Prostate gland (tissue), 2 donors: Measurements from ENCODE around the gene PDZRN4. TPM values are rescaled to one million over a fixed set of nuclear protein-coding genes. Genes with fewer than 3 reads are reported as not detected.

Experiments
- DNase-seq: peaks from one replicate; pipeline ENCODE4 v3.0.0-alpha.2; 2019; ENCODE audit warnings: low spot score
- H3K27ac ChIP-seq, 2 donors: fragments of 200-600 bp; sonication (generic); 2 replicates each; pipeline ENCODE4 v1.5.1; 2017 to 2019
- H3K27me3 ChIP-seq: fragments of 200-600 bp; sonication (generic); replicated peaks from 2 replicates; pipeline ENCODE4 v1.5.1; 2019; ENCODE audit not compliant: insufficient read depth
- H3K36me3 ChIP-seq, 2 donors: fragments of 200-600 bp; sonication (generic); 1 replicate in 1 of 2; 2 replicates in 1 of 2; pipeline versions ENCODE4 v1.5.1 to v1.8.1; 2017 to 2019
- H3K4me1 ChIP-seq: fragments of 200-600 bp; sonication (generic); replicated peaks from 2 replicates; pipeline ENCODE4 v1.5.1; 2019
- H3K4me3 ChIP-seq, 2 donors: fragments of 200-600 bp; sonication (generic); 2 replicates each; pipeline ENCODE4 v1.5.1; 2017 to 2019
- H3K9me3 ChIP-seq: fragments of 200-600 bp; sonication (generic); 2 replicates; pipeline ENCODE4 v1.5.1; 2017
- CTCF ChIP-seq, 4 experiments: fragments of 200-600 bp in 2 of 4; fragments of 450-650 bp in 2 of 4; sonication (generic) in 2 of 4; IDR thresholded peaks; 1 replicate in 3 of 4; 2 replicates in 1 of 4; pipeline ENCODE4 v1.5.1; 2016 to 2019; ENCODE audit warnings: antibody characterized with exemption in 4 of 4, mild to moderate bottlenecking in 2 of 4, moderate library complexity in 2 of 4
- POLR2A ChIP-seq: fragments of 450-650 bp; IDR thresholded peaks from one replicate; pipeline ENCODE4 v1.6.1; 2016; ENCODE audit warnings: antibody characterized with exemption, mild to moderate bottlenecking
- POLR2AphosphoS5 ChIP-seq: sonication (generic); formaldehyde crosslinking; IDR thresholded peaks from one replicate; pipeline ENCODE4 v1.6.1; 2017; ENCODE audit warnings: antibody characterized with exemption
- WGBS: methylation state at CpG from one replicate; pipeline ENCODE4 v1.1.5; 2018; 5-methylcytosine and 5-hydroxymethylcytosine counted together
- intact Hi-C: fragments of 100-400 bp; cut with DNase I; formaldehyde crosslinking; loops from one replicate; pipeline ENCODE4 v1.14.2; 2022
- total RNA-seq, 2 donors: library from RNA; depleted of rRNA; stranded (reverse); fragments of >200 nt; gene quantifications; one replicate each; pipeline ENCODE4 v1.1.0, GENCODE V29; 2016

PDZRN4 gene
- total RNA-seq, 2 donors from 2014 or later: 6.5 to 21.1 TPM

GRCh38 chr12:41459111-41459905 is 271.2 kb downstream of the PDZRN4 start:
- no peaks in the 10 kb centered on the region for H3K4me1 ChIP-seq
- DNase-seq: no peak
- H3K36me3 ChIP-seq: no peaks in the 10 kb centered on the region
- H3K4me3 ChIP-seq: no peak overlapping the region
- no peak overlapping the region for H3K27ac ChIP-seq
- H3K9me3 ChIP-seq: no peaks in the 10 kb centered on the region
- intact Hi-C loops: no loop called here
- H3K27me3 ChIP-seq: no peaks in the 10 kb centered on the region
- no peak for TF ChIP-seq POLR2A
- TF ChIP-seq POLR2AphosphoS5: no peak
- WGBS: 57% methylated on average over 2 of the region's 2 CpGs

GRCh38 chr12:41459906-41460214 is 271.7 kb downstream of the PDZRN4 start:
- H3K4me3 ChIP-seq: no peak overlapping the region
- no peak for TF ChIP-seq POLR2AphosphoS5
- TF ChIP-seq CTCF (IDR thresholded peaks at IDR 0.05): no peak
- no peak for TF ChIP-seq POLR2A
- H3K27ac ChIP-seq: no peak overlapping the region
- no peaks in the 10 kb centered on the region for H3K36me3 ChIP-seq
- H3K27me3 ChIP-seq: no peaks in the 10 kb centered on the region
- H3K4me1 ChIP-seq: no peaks in the 10 kb centered on the region
- WGBS: 72% methylated on average over 1 of the region's 1 CpG
- intact Hi-C loops: no loop called here
- no peaks in the 10 kb centered on the region for H3K9me3 ChIP-seq
- DNase-seq: no peak

GRCh38 chr12:41460906-41461305 is 272.8 kb downstream of the PDZRN4 start:
- Histone ChIP-seq H3K36me3 (no peaks in the 10 kb centered on the region), H3K9me3 (no peaks in the 10 kb centered on the region), H3K4me1 (no peaks in the 10 kb centered on the region), H3K27me3 (no peaks in the 10 kb centered on the region), H3K4me3 (no peak overlapping the region), H3K27ac (no peak overlapping the region)
- intact Hi-C loops: no loop called here
- WGBS: 84% methylated on average over 3 of the region's 3 CpGs
- DNase-seq: no peak
- no peak for TF ChIP-seq CTCF (IDR thresholded peaks at IDR 0.05)
- no peak for TF ChIP-seq POLR2A
- no peak for TF ChIP-seq POLR2AphosphoS5

- no peaks in the 10 kb centered on the region for H3K27me3 ChIP-seq
- H3K4me3 ChIP-seq: no peak overlapping the region
- no peak for DNase-seq
- no peak overlapping the region for H3K27ac ChIP-seq
- H3K4me1 ChIP-seq: no peaks in the 10 kb centered on the region
- TF ChIP-seq POLR2AphosphoS5: no peak
- TF ChIP-seq CTCF (IDR thresholded peaks at IDR 0.05): no peak
- TF ChIP-seq POLR2A: no peak
- intact Hi-C loops: no loop called here
- no peaks in the 10 kb centered on the region for H3K36me3 ChIP-seq
- no peaks in the 10 kb centered on the region for H3K9me3 ChIP-seq
Observed at GRCh38 chr12:41462312-41462711, 274.2 kb downstream of the PDZRN4 start.

GRCh38 chr12:41465526-41465925 is 277.4 kb downstream of the PDZRN4 start:
- H3K4me3 ChIP-seq: no peak overlapping the region
- intact Hi-C loops: no loop called here
- DNase-seq: no peak
- no peaks in the 10 kb centered on the region for H3K36me3 ChIP-seq
- H3K9me3 ChIP-seq: no peaks in the 10 kb centered on the region
- H3K27me3 ChIP-seq: no peaks in the 10 kb centered on the region
- no peaks in the 10 kb centered on the region for H3K4me1 ChIP-seq
- no peak for TF ChIP-seq POLR2AphosphoS5
- no peak for TF ChIP-seq CTCF (IDR thresholded peaks at IDR 0.05)
- no peak for TF ChIP-seq POLR2A
- no peak overlapping the region for H3K27ac ChIP-seq
- WGBS: 26% methylated on average over 1 of the region's 1 CpG
